ENCODE measurements around the gene PTPRK.

Gene PTPRK

GRCh38 chr6:127954082-127954481 is 566.3 kb downstream of the PTPRK start:
- Histone ChIP-seq H3K9me3 (ENCODE audit: control insufficient read depth, low read length) (no peaks in the 10 kb centered on the region), H3K4me3 (ENCODE audit: insufficient read depth, low read depth, low read length) (no peak overlapping the region), H3K27ac (ENCODE audit: insufficient read depth, low read depth, low read length, poor library complexity, severe bottlenecking) (no peak overlapping the region), H3K4me1 (ENCODE audit: control insufficient read depth, insufficient read depth, low read length) (no peaks in the 10 kb centered on the region), H3K27me3 (ENCODE audit: control insufficient read depth, insufficient read depth, low read length, poor library complexity, severe bottlenecking) (no peaks in the 10 kb centered on the region), H3K36me3 (ENCODE audit: control insufficient read depth, insufficient read depth, low read length) (no peaks in the 10 kb centered on the region)
- WGBS, 2 experiments: 94 to 100% methylated on average over 4 of the region's 4 CpGs

GRCh38 chr6:127952831-127953230 is 567.6 kb downstream of the PTPRK start:
- Histone ChIP-seq H3K9me3 (ENCODE audit: control insufficient read depth, low read length) (no peaks in the 10 kb centered on the region), H3K27me3 (ENCODE audit: control insufficient read depth, insufficient read depth, low read length, poor library complexity, severe bottlenecking) (no peaks in the 10 kb centered on the region), H3K4me3 (ENCODE audit: insufficient read depth, low read depth, low read length) (no peak overlapping the region), H3K36me3 (ENCODE audit: control insufficient read depth, insufficient read depth, low read length) (no peaks in the 10 kb centered on the region), H3K27ac (ENCODE audit: insufficient read depth, low read depth, low read length, poor library complexity, severe bottlenecking) (no peak overlapping the region), H3K4me1 (ENCODE audit: control insufficient read depth, insufficient read depth, low read length) (no peaks in the 10 kb centered on the region)
- WGBS, 2 experiments: 94 to 97% methylated on average over 4 of the region's 4 CpGs

- Histone ChIP-seq H3K4me3 (ENCODE audit: insufficient read depth, low read depth, low read length) (no peak overlapping the region), H3K27ac (ENCODE audit: insufficient read depth, low read depth, low read length, poor library complexity, severe bottlenecking) (no peak overlapping the region), H3K36me3 (ENCODE audit: control insufficient read depth, insufficient read depth, low read length) (no peaks in the 10 kb centered on the region), H3K4me1 (ENCODE audit: control insufficient read depth, insufficient read depth, low read length) (no peaks in the 10 kb centered on the region), H3K9me3 (ENCODE audit: control insufficient read depth, low read length) (no peaks in the 10 kb centered on the region), H3K27me3 (ENCODE audit: control insufficient read depth, insufficient read depth, low read length, poor library complexity, severe bottlenecking) (no peaks in the 10 kb centered on the region)
- WGBS, 2 experiments: 89 to 93% methylated on average over 5 of the region's 5 CpGs
Observed at GRCh38 chr6:127952176-127952575, 568.2 kb downstream of the PTPRK start.

- WGBS, 2 experiments: 87 to 96% methylated on average over 2 of the region's 2 CpGs
- Histone ChIP-seq H3K4me3 (ENCODE audit: insufficient read depth, low read depth, low read length) (no peak overlapping the region), H3K27ac (ENCODE audit: insufficient read depth, low read depth, low read length, poor library complexity, severe bottlenecking) (no peak overlapping the region), H3K4me1 (ENCODE audit: control insufficient read depth, insufficient read depth, low read length) (no peaks in the 10 kb centered on the region), H3K9me3 (ENCODE audit: control insufficient read depth, low read length) (no peaks in the 10 kb centered on the region), H3K27me3 (ENCODE audit: control insufficient read depth, insufficient read depth, low read length, poor library complexity, severe bottlenecking) (no peaks in the 10 kb centered on the region), H3K36me3 (ENCODE audit: control insufficient read depth, insufficient read depth, low read length) (no peaks in the 10 kb centered on the region)
Observed at GRCh38 chr6:127951172-127951917, 569.1 kb downstream of the PTPRK start.

- Histone ChIP-seq H3K36me3 (ENCODE audit: control insufficient read depth, insufficient read depth, low read length) (no peaks in the 10 kb centered on the region), H3K9me3 (ENCODE audit: control insufficient read depth, low read length) (no peaks in the 10 kb centered on the region), H3K4me1 (ENCODE audit: control insufficient read depth, insufficient read depth, low read length) (no peaks in the 10 kb centered on the region), H3K4me3 (ENCODE audit: insufficient read depth, low read depth, low read length) (no peak overlapping the region), H3K27me3 (ENCODE audit: control insufficient read depth, insufficient read depth, low read length, poor library complexity, severe bottlenecking) (no peaks in the 10 kb centered on the region), H3K27ac (ENCODE audit: insufficient read depth, low read depth, low read length, poor library complexity, severe bottlenecking) (no peak overlapping the region)
- 96 to 97% methylated on average over 8 of the region's 8 CpGs for WGBS, 2 experiments
Observed at GRCh38 chr6:127950566-127951145, 569.7 kb downstream of the PTPRK start.

- no peaks in the 10 kb centered on the region for H3K4me1 ChIP-seq (ENCODE audit: control insufficient read depth, insufficient read depth, low read length)
- no peaks in the 10 kb centered on the region for H3K27me3 ChIP-seq (ENCODE audit: control insufficient read depth, insufficient read depth, low read length, poor library complexity, severe bottlenecking)
- 92 to 95% methylated on average over 3 of the region's 3 CpGs for WGBS, 2 experiments
- H3K9me3 ChIP-seq (ENCODE audit: control insufficient read depth, low read length): no peaks in the 10 kb centered on the region
- H3K4me3 ChIP-seq (ENCODE audit: insufficient read depth, low read depth, low read length): no peak overlapping the region
- no peaks in the 10 kb centered on the region for H3K36me3 ChIP-seq (ENCODE audit: control insufficient read depth, insufficient read depth, low read length)
- no peak overlapping the region for H3K27ac ChIP-seq (ENCODE audit: insufficient read depth, low read depth, low read length, poor library complexity, severe bottlenecking)
Observed at GRCh38 chr6:127949251-127949650, 571.1 kb downstream of the PTPRK start.

- no peaks in the 10 kb centered on the region for H3K9me3 ChIP-seq (ENCODE audit: control insufficient read depth, low read length)
- no peak overlapping the region for H3K27ac ChIP-seq (ENCODE audit: insufficient read depth, low read depth, low read length, poor library complexity, severe bottlenecking)
- 97 to 100% methylated on average over 2 of the region's 2 CpGs for WGBS, 2 experiments
- H3K4me1 ChIP-seq (ENCODE audit: control insufficient read depth, insufficient read depth, low read length): no peaks in the 10 kb centered on the region
- no peaks in the 10 kb centered on the region for H3K27me3 ChIP-seq (ENCODE audit: control insufficient read depth, insufficient read depth, low read length, poor library complexity, severe bottlenecking)
- H3K4me3 ChIP-seq (ENCODE audit: insufficient read depth, low read depth, low read length): no peak overlapping the region
- no peaks in the 10 kb centered on the region for H3K36me3 ChIP-seq (ENCODE audit: control insufficient read depth, insufficient read depth, low read length)
Observed at GRCh38 chr6:127946388-127946787, 574.0 kb downstream of the PTPRK start.

GRCh38 chr6:127945434-127946097 is 574.8 kb downstream of the PTPRK start:
- Histone ChIP-seq H3K36me3 (ENCODE audit: control insufficient read depth, insufficient read depth, low read length) (no peaks in the 10 kb centered on the region), H3K4me1 (ENCODE audit: control insufficient read depth, insufficient read depth, low read length) (no peaks in the 10 kb centered on the region), H3K27ac (ENCODE audit: insufficient read depth, low read depth, low read length, poor library complexity, severe bottlenecking) (no peak overlapping the region), H3K27me3 (ENCODE audit: control insufficient read depth, insufficient read depth, low read length, poor library complexity, severe bottlenecking) (no peaks in the 10 kb centered on the region), H3K9me3 (ENCODE audit: control insufficient read depth, low read length) (no peaks in the 10 kb centered on the region), H3K4me3 (ENCODE audit: insufficient read depth, low read depth, low read length) (no peak overlapping the region)
- WGBS, 2 experiments: 93 to 94% methylated on average over 3 of the region's 3 CpGs

- Histone ChIP-seq H3K9me3 (ENCODE audit: control insufficient read depth, low read length) (no peaks in the 10 kb centered on the region), H3K4me1 (ENCODE audit: control insufficient read depth, insufficient read depth, low read length) (no peaks in the 10 kb centered on the region), H3K27ac (ENCODE audit: insufficient read depth, low read depth, low read length, poor library complexity, severe bottlenecking) (no peak overlapping the region), H3K36me3 (ENCODE audit: control insufficient read depth, insufficient read depth, low read length) (no peaks in the 10 kb centered on the region), H3K27me3 (ENCODE audit: control insufficient read depth, insufficient read depth, low read length, poor library complexity, severe bottlenecking) (no peaks in the 10 kb centered on the region), H3K4me3 (ENCODE audit: insufficient read depth, low read depth, low read length) (no peak overlapping the region)
- 92 to 94% methylated on average over 5 of the region's 5 CpGs for WGBS, 2 experiments
Observed at GRCh38 chr6:127941228-127941627, 579.2 kb downstream of the PTPRK start.

- Histone ChIP-seq H3K27me3 (ENCODE audit: control insufficient read depth, insufficient read depth, low read length, poor library complexity, severe bottlenecking) (no peaks in the 10 kb centered on the region), H3K9me3 (ENCODE audit: control insufficient read depth, low read length) (no peaks in the 10 kb centered on the region), H3K36me3 (ENCODE audit: control insufficient read depth, insufficient read depth, low read length) (no peaks in the 10 kb centered on the region), H3K4me1 (ENCODE audit: control insufficient read depth, insufficient read depth, low read length) (no peaks in the 10 kb centered on the region), H3K27ac (ENCODE audit: insufficient read depth, low read depth, low read length, poor library complexity, severe bottlenecking) (no peak overlapping the region), H3K4me3 (ENCODE audit: insufficient read depth, low read depth, low read length) (no peak overlapping the region)
- WGBS, 2 experiments: 91 to 97% methylated on average over 2 to 3 of the region's 3 CpGs
Observed at GRCh38 chr6:127939442-127940066, 580.8 kb downstream of the PTPRK start.
